Fibroblast of lung (primary cell): ENCODE data around the gene GSC2. TPM values are rescaled to one million over a fixed set of nuclear protein-coding genes. Genes with fewer than 3 reads are reported as not detected.
A peak's percentile ranks its signal among the peaks of the same experiment; 100 is the strongest.

Experiments used
- DNase-seq, 2 donors: peaks; one replicate each; pipeline versions ENCODE4 v3.0.0 to v3.0.0-alpha.2; 2010; ENCODE audit warnings: low read depth in 2 of 2
- H2AFZ ChIP-seq: 2 replicates; pipeline ENCODE4 v1.5.1; 2012; ENCODE audit warnings: low read length, control low read depth, inconsistent platforms
- H3K27ac ChIP-seq: 2 replicates; pipeline ENCODE4 v1.5.1; 2011; ENCODE audit warnings: low read length, control low read depth; ENCODE audit not compliant: insufficient read depth
- H3K27me3 ChIP-seq: 2 replicates; pipeline ENCODE4 v1.5.1; 2011; ENCODE audit warnings: mild to moderate bottlenecking, low read length; ENCODE audit not compliant: control insufficient read depth, insufficient read depth
- H3K36me3 ChIP-seq: 2 replicates; pipeline ENCODE4 v1.5.1; 2011; ENCODE audit warnings: low read length; ENCODE audit not compliant: control insufficient read depth, insufficient read depth
- H3K4me1 ChIP-seq: 2 replicates; pipeline ENCODE4 v1.5.1; 2011; ENCODE audit warnings: low read length; ENCODE audit not compliant: control insufficient read depth, insufficient read depth; ENCODE audit errors: extremely low read depth
- H3K4me2 ChIP-seq: 2 replicates; pipeline ENCODE4 v1.5.1; 2011; ENCODE audit warnings: low read length, control low read depth; ENCODE audit not compliant: insufficient read depth; ENCODE audit errors: extremely low read depth
- H3K4me3 ChIP-seq, 4 experiments: fragments of 200-600 bp in 1 of 4; sonication (generic) in 1 of 4; replicated peaks in 1 of 4; 2 replicates each; pipeline ENCODE4 v1.5.1; 2011 to 2016; ENCODE audit warnings: low read length in 4 of 4, low read depth in 3 of 4, mild to moderate bottlenecking in 3 of 4, control low read depth in 2 of 4, inconsistent platforms in 1 of 4, mixed read lengths in 1 of 4; ENCODE audit not compliant: insufficient read depth in 1 of 4; ENCODE audit errors: control extremely low read depth in 1 of 4
- H3K79me2 ChIP-seq: 2 replicates; pipeline ENCODE4 v1.5.1; 2012; ENCODE audit warnings: mild to moderate bottlenecking, low read length, inconsistent platforms; ENCODE audit not compliant: control insufficient read depth, insufficient read depth
- H3K9ac ChIP-seq: 2 replicates; pipeline ENCODE4 v1.5.1; 2011; ENCODE audit warnings: mild to moderate bottlenecking, low read length, control low read depth; ENCODE audit not compliant: insufficient read depth
- H3K9me3 ChIP-seq: 2 replicates; pipeline ENCODE4 v1.5.1; 2012; ENCODE audit warnings: low read depth, low read length; ENCODE audit not compliant: control insufficient read depth, insufficient read depth
- H4K20me1 ChIP-seq: 2 replicates; pipeline ENCODE4 v1.5.1; 2011; ENCODE audit warnings: low read length; ENCODE audit not compliant: control insufficient read depth, insufficient read depth; ENCODE audit errors: extremely low read depth
- EZH2 ChIP-seq: IDR thresholded peaks from 2 replicates; pipeline ENCODE4 v1.5.1; 2012; ENCODE audit warnings: low read length, control low read depth, mild to moderate bottlenecking; ENCODE audit errors: missing control alignments
- polyA plus RNA-seq, 2 donors: library from polyadenylated mRNA; depleted of rRNA in 1 of 2; stranded (reverse) in 1 of 2; unstranded in 1 of 2; fragments of >200 nt; gene quantifications; 2 replicates each; pipeline ENCODE4 v1.2.1, GENCODE V29; 2011 to 2012; ENCODE audit warnings: missing spikeins in 1 of 2
- total RNA-seq: library from RNA; depleted of rRNA; stranded (reverse); fragments of >200 nt; gene quantifications from 2 replicates; pipeline ENCODE4 v1.2.1, GENCODE V29; 2014
- TF ChIP-seq, protein P1 (sequence below), 2 donors: IDR thresholded peaks in 1 of 2; conservative IDR thresholded peaks in 1 of 2; 1 replicate in 1 of 2; 2 replicates in 1 of 2; pipeline ENCODE4 v1.5.1; 2011 to 2012; ENCODE audit warnings: low read length in 2 of 2, control low read depth in 1 of 2, inconsistent platforms in 1 of 2, low read depth in 1 of 2, mild to moderate bottlenecking in 1 of 2

The GSC2 gene
- total and polyA plus RNA-seq, 2 donors (not counting 1 experiment from before 2014, with no cell fraction given): not detected

DNA sequence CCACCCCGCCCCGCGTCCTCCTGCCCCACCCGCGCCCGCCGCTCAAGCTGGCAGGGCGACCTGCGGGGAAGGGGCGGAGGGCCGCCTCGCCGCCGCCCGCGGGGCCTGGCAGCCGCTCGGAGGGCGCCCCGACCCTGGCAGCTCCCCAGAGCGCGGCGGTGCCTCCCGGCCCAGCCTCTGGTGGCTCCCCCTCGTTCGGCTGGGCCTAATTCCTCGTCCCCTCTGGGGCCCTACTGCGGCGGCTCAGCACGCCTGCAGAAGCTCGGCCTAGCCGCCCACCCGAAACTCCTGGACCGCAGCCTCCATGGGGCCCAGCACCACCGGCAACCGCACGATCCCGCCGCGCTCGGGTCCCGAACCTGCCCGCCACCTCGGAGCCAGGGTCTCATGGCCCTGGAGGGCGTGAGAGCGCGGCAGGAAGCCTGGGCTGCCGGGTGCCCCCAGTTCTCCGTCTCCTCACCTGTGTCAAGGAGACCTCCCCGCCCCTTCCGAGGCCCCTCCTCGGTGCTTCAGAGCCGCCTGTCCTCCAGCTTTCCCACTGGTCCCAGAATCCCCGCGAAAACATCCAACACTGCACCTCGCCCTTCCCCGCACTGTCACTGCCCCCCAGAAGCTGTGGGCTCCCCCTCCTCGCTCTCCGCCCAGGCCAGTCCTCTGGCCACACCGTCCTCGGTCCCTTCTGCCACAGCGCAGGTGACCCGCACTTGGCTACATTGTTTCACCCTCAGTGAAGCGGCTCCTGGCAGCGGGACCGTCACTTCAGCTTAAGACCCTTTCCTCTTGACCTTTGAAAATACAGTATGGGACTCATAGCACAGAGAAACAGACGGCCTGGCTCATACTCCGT is 613 bp upstream of the GSC2 start:
- no peaks in the 10 kb centered on the region for H4K20me1 ChIP-seq
- peak; percentile 99 for TF ChIP-seq EZH2
- TF ChIP-seq, protein P1, sequence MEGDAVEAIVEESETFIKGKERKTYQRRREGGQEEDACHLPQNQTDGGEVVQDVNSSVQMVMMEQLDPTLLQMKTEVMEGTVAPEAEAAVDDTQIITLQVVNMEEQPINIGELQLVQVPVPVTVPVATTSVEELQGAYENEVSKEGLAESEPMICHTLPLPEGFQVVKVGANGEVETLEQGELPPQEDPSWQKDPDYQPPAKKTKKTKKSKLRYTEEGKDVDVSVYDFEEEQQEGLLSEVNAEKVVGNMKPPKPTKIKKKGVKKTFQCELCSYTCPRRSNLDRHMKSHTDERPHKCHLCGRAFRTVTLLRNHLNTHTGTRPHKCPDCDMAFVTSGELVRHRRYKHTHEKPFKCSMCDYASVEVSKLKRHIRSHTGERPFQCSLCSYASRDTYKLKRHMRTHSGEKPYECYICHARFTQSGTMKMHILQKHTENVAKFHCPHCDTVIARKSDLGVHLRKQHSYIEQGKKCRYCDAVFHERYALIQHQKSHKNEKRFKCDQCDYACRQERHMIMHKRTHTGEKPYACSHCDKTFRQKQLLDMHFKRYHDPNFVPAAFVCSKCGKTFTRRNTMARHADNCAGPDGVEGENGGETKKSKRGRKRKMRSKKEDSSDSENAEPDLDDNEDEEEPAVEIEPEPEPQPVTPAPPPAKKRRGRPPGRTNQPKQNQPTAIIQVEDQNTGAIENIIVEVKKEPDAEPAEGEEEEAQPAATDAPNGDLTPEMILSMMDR (conservative IDR thresholded peaks at IDR 0.05 in 1 of 2, IDR thresholded peaks at IDR 0.05 in 1 of 2; ENCODE audit: low read depth in 1 of 2, low read length in 2 of 2): no peak
- no peak for DNase-seq
- no peaks in the 10 kb centered on the region for H3K9me3 ChIP-seq
- no peak overlapping the region for H3K9ac ChIP-seq
- H3K27me3 ChIP-seq: peaks cover 41% of the 10 kb centered on the region
- no peaks in the 10 kb centered on the region for H3K4me1 ChIP-seq
- no peaks in the 10 kb centered on the region for H3K36me3 ChIP-seq
- no peak overlapping the region for H3K4me3 ChIP-seq
- H3K4me2 ChIP-seq: no peak overlapping the region
- no peak overlapping the region for H3K27ac ChIP-seq
- H2AFZ ChIP-seq: no peak overlapping the region
- H3K79me2 ChIP-seq: no peaks in the 10 kb centered on the region

DNA sequence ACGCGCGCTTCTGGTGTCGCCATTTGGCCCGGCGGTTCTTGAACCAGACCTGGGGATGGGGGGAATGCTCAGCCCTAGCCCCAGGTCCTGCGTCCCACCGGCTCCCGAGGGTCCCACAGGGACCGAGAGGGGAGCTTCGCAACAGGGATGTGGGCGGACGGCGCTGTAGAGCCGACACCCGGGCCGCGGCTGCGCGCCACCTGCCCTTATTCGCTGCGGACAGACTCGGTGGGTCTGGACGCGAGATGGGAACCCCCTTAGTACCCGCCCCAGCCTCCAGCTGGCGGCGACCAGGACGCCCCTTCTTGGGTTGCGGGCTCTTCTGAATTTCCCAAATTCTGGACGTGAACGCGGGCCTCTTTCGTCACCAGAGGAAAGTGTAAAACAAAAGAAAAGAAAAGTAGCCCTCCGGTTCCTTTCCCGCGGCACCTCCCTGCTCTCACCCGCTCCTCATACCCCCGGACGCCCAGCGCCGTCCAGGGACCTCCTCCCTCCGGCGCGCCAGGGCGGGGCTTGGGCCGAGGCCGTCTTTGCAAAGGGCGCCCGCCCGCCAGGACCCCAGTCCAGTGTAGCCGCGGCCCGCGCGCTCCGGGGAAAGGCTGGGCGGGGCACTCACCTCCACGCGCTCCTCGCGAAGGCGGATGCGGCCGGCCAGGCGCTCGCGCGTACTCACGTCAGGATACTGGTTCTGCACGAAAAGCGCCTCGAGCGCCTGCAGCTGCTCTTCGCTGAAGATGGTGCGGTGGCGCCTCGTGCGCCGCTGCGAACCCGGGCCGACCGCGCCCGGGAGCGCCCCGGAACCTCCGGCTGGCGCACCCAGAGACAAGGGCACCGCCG is 827 bp downstream of the GSC2 start:
- Histone ChIP-seq H3K79me2 (peaks cover under 1% of the 10 kb centered on the region), H3K27me3 (peaks cover 41% of the 10 kb centered on the region), H3K9me3 (no peaks in the 10 kb centered on the region), H3K27ac (no peak overlapping the region), H3K4me1 (no peaks in the 10 kb centered on the region), H3K9ac (no peak overlapping the region), H4K20me1 (no peaks in the 10 kb centered on the region), H3K36me3 (no peaks in the 10 kb centered on the region), H3K4me3 (no peak overlapping the region), H3K4me2 (no peak overlapping the region), H2AFZ (no peak overlapping the region)
- peak in 1 of 2 donors; percentile 12 for DNase-seq
- TF ChIP-seq EZH2: peak; percentile 83
- TF ChIP-seq, protein P1 (conservative IDR thresholded peaks at IDR 0.05 in 1 of 2, IDR thresholded peaks at IDR 0.05 in 1 of 2; ENCODE audit: low read depth in 1 of 2, low read length in 2 of 2): no peak

GRCh38 chr22:19148417-19149046 is 1.6 kb downstream of the GSC2 start:
- no peak overlapping the region for H3K4me3 ChIP-seq
- no peaks in the 10 kb centered on the region for H3K4me1 ChIP-seq
- DNase-seq: no peak
- H3K36me3 ChIP-seq: no peaks in the 10 kb centered on the region
- no peak overlapping the region for H3K9ac ChIP-seq
- peak; percentile 13 for TF ChIP-seq EZH2
- TF ChIP-seq, protein P1 (conservative IDR thresholded peaks at IDR 0.05 in 1 of 2, IDR thresholded peaks at IDR 0.05 in 1 of 2; ENCODE audit: low read depth in 1 of 2, low read length in 2 of 2): no peak
- peaks cover 39% of the 10 kb centered on the region for H3K27me3 ChIP-seq
- H3K4me2 ChIP-seq: no peak overlapping the region
- H3K27ac ChIP-seq: no peak overlapping the region
- peaks cover 8% of the 10 kb centered on the region for H3K79me2 ChIP-seq
- no peak overlapping the region for H2AFZ ChIP-seq
- H3K9me3 ChIP-seq: no peaks in the 10 kb centered on the region
- H4K20me1 ChIP-seq: no peaks in the 10 kb centered on the region
